Fibroblast of skin of abdomen (primary cell): ENCODE data around the gene DNAH6.

ENCODE experiments used
- DNase-seq: peaks from one replicate; pipeline ENCODE4 v3.0.0-alpha.2; 2013

The DNAH6 gene

DNA sequence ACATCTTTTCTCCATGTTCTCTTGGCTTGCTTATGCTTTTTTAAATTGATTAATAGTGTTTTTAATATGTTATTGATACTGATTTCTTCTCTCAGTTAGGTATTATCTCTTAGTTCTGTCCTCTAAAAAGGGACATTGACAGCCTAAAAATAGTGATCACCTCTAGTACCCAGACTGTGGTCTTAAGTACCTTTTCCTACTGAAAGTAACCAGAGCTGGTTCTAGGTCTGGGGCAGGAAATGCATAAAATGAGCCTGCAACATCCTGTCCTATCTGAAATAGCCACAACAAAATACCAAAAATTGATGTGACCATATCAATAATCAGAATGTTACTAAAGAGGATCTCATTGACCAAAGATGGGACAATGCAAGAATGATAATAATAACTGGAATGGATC lies 113.3 kb downstream of the DNAH6 start:
- no peak for DNase-seq

DNA sequence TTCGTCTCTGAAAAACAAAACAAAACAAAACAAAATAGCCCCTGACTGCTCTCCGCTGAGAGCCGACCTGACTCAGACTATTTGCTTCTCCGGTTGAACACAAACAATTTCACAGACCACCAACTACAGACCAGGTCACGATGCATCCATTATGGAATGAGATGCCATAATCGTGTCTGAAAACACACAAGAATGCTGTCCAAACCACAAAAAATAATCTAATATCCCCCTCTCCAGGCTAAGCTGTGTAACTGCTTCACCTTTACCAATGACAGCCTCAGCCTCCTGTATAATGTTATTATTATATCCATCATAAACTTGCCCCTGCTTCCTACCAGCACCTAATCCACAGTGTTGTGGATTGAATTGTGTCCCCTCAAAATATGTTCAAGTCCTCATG lies 114.7 kb downstream of the DNAH6 start:
- peak; percentile 33 for DNase-seq

- DNase-seq = no peak
Observed at GRCh38 chr2:84631985-84632384, 115.7 kb downstream of the DNAH6 start.

DNA sequence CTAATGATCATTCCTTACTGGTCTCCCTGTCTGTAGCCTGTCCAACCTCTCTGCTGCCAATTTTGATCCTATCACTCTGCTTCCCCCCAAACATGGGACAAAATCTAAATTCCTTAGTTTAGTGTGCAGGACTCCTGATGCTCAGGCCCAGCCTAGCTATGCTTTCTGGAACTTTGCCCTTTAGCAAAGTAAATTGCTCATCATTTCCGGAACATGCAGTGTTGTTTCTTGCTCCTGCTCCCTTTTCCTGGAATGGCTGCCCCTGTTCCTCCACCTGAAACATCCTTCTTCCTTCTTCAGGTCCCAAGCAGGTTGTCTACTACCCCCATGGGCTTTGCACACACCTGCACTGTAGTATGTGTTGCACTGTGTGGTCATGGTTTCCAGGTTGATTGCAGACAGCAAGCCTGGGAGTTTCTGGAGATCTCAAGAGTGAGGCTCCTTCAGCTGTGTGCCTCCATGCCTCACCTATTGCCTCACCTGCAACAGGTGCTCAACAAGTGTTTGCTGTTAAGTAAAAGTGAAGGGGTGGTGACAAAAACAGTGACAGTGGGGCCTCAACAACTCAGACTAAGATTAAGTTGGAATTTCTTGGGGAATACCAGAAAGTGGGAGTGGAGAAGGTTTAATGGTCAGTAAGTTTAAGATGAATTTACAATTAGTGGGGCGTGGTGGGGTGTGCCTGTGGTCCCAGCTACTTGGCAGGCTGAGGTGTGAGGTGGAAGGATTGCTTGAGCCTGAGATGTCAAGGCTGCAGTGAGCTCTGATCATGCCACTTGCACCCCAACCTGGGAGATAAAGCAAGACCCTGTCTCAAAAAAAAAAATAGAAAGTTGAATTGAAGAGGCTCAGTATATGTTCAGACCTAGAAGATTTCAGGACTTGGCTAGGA lies 120.0 kb downstream of the DNAH6 start:
- DNase-seq = no peak

- DNase-seq = no peak
Observed at GRCh38 chr2:84639751-84640150, 123.5 kb downstream of the DNAH6 start.

DNA sequence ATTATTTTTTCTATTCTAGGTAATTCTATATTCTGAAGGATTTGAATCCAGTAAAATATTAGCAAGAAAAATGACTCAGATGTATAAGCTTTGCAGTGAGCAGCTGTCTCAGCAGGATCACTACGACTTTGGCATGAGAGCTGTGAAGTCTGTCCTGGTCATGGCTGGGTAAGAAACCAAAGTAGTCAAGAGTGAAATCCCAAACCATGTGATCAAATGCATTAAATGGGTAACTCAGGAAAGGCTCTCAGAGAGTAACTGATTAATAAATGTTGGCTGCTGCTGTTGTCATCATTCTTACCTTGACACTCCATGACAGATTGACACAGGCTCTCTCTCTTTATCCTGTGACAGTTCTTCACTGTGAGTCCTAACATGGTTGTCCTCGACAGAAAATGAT lies 124.1 kb downstream of the DNAH6 start:
- DNase-seq = no peak

- no peak for DNase-seq
Observed at GRCh38 chr2:84641021-84641420, 124.7 kb downstream of the DNAH6 start.

- DNase-seq = no peak
Observed at GRCh38 chr2:84643991-84644390, 127.7 kb downstream of the DNAH6 start.

DNA sequence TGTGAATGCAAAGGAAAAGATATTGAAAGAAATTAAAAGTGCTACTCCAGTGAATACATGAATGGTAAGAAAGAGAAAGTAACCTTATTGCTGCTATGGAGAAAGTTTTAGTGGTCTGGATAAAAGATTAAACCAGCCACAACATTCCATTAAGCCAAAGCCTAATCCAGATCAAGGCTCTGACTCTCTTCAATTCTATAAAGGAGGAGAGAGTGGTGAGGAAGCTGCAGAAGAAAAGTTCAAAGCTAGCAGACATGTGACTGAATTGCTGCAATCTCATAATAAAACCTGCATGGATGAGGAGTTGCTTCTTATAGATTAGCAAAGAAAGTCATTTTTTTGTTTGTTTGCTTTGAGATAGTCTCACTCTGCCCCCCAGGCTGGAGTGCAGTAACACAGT lies 130.2 kb downstream of the DNAH6 start:
- no peak for DNase-seq

DNA sequence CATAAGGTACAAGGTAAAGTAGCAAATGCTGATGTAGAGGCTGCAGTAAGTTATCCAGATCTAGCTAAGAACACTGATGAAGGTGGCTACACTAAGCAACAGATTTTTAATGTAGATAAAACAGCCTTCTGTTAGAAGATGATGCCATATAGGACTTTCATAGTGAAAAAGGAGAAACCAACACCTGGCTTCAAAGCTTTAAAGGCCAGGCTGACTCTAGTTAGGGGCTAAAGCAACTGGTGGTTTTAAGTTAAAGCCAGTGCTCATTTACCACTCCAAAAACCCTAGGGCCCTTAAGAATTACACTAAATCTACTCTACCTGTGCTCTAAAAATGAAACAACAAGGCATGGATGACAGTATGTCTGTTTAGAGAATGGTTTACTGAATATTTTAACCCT lies 131.0 kb downstream of the DNAH6 start:
- DNase-seq = no peak

GRCh38 chr2:84649058-84649457 lies 132.8 kb downstream of the DNAH6 start:
- no peak for DNase-seq

DNA sequence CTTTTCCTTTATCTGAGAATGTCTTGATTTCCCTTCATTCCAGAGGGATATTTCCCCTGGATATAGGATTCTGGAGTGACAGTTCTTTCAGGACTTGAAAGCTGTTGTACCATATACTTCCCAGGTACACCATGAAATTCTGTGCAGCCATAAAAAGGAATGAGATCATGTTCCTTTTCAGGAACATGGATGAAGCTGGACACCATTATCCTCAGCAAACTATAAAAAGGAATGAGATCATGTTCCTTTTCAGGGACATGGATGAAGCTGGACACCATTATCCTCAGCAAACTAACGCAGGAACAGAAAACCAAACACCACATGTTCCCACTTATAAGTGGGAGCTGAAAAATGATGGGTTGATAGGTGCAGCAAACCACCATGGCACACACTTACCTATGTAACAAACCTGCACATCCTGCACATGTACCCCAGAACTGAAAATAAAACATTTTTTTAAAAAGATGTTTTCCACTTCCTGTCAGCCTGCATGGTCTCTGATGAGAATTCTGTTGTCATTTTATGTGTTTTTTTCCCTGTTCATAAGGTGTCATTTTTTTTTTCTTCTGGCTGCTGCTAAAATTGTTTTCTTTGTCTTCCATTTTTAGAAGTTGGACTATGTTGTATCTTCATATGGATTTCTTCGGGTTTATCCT lies 133.3 kb downstream of the DNAH6 start:
- DNase-seq = no peak

GRCh38 chr2:84652431-84652830 lies 136.1 kb downstream of the DNAH6 start:
- DNase-seq = no peak

- DNase-seq = no peak
Observed at GRCh38 chr2:84653302-84653701, 137.0 kb downstream of the DNAH6 start.

- no peak for DNase-seq
Observed at GRCh38 chr2:84654414-84654813, 138.1 kb downstream of the DNAH6 start.

- no peak for DNase-seq
Observed at GRCh38 chr2:84669122-84669521, 152.8 kb downstream of the DNAH6 start.

DNA sequence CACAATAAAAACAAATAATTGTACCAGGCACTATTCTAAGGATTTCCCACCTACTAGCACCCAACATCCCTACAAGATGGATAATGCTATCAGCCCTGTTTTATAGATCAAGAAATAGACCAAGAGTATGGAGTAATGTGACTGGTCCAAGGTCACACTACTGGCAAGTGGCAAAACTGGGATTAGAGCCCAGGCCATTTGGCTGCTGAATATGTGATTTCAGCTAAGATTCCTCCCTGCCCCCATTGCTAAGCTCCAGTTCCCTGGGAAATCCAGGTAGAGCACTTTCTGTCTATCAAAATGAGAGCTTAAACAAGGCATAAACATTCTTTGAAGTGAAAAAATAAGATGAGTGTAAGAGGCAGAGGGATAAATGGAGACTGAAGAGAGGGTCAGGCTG lies 157.8 kb downstream of the DNAH6 start:
- DNase-seq = no peak

DNA sequence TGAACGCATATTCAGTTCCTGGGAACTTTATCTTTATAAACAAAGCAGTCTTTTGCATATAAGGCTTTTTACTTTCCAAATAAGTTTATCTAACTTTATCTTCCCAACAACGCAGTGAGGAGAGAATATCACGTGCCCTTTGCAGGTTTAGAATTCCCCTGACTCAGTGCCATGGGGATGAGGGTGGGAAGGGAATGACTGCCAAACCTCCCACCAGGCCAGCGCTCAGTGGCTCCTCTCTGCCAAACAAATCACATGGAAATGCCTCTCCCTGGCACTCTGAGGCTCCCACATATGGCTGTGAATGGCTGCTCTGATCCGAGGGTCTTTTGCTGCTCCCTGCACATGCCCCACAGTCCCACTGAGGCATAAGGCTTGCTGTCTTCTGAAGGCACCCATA lies 158.3 kb downstream of the DNAH6 start:
- no peak for DNase-seq

GRCh38 chr2:84676295-84676694 lies 160.0 kb downstream of the DNAH6 start:
- DNase-seq = peak; percentile 73

DNA sequence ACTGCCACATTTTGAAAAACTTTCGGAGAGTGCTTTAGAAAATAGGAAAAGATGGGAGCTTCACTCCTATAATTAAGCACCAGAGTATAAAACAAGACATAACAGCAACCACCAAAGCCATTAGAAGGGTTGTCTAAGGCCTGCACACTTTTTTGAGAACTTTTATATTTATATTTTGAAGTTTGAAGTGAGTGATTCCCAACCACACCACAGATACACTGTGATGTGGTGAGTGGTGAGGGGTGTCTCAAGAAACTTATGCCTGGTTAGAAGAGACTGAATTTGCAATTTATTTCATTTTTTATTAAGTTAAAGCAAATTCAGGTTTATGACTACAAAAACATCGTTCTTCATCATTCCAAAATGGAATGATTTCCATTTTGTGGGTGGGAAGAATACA lies 161.9 kb downstream of the DNAH6 start:
- no peak for DNase-seq

- no peak for DNase-seq
Observed at GRCh38 chr2:84686783-84687476, 170.6 kb downstream of the DNAH6 start.

- no peak for DNase-seq
Observed at GRCh38 chr2:84687498-84688149, 171.3 kb downstream of the DNAH6 start.

DNA sequence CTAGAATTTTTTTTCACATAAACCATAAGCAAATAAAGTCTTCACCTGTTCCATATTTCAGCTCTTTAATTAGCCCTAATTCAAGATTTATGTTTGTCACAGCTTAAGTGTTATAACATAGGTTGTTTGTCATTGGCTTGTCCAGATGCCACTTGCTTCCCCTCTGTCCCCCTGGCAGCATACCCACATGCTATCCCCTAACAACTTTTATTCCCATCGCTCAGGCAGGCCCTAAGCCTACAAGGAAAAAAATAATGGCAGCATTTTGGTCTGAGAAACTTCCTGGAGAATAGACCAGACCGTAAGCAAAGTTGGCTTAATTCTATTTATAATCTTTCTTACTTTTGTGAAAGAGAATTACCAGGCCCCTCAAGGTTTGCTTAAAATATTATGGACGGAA lies 173.9 kb downstream of the DNAH6 start:
- DNase-seq = no peak
